Endodermal cell (in vitro differentiated cells): ENCODE measurements around the gene HAL. TPM values are rescaled to one million over a fixed set of nuclear protein-coding genes. Genes with fewer than 3 reads are reported as not detected.
A peak's percentile ranks its signal among the peaks of the same experiment; 100 is the strongest.

Source experiments
- DNase-seq: peaks from one replicate; pipeline ENCODE4 v3.0.0-alpha.2; 2017
- H3K27ac ChIP-seq: 2 replicates; pipeline ENCODE4 v1.5.1; 2013; ENCODE audit warnings: mild to moderate bottlenecking, low read depth, low read length, moderate library complexity
- H3K27me3 ChIP-seq: 2 replicates; pipeline ENCODE4 v1.6.1; 2013; ENCODE audit warnings: mild to moderate bottlenecking, low read length, moderate library complexity; ENCODE audit not compliant: insufficient read depth, control insufficient read depth, poor library complexity, severe bottlenecking
- H3K36me3 ChIP-seq: 2 replicates; pipeline ENCODE4 v1.7.0; 2013; ENCODE audit warnings: mild to moderate bottlenecking, low read length, moderate library complexity; ENCODE audit not compliant: control insufficient read depth, insufficient read depth
- H3K4me1 ChIP-seq: one replicate; pipeline ENCODE4 v1.7.0; 2013; ENCODE audit warnings: low read length; ENCODE audit not compliant: control insufficient read depth, insufficient read depth
- H3K4me3 ChIP-seq: 2 replicates; pipeline ENCODE4 v1.5.1; 2013; ENCODE audit warnings: mild to moderate bottlenecking, low read length, moderate library complexity
- H3K9ac ChIP-seq: 2 replicates; pipeline ENCODE4 v1.6.1; 2013; ENCODE audit warnings: mild to moderate bottlenecking, low read length, moderate library complexity; ENCODE audit not compliant: poor library complexity, severe bottlenecking; ENCODE audit errors: extremely low read depth
- H3K9me3 ChIP-seq: 2 replicates; pipeline ENCODE4 v1.6.1; 2013; ENCODE audit warnings: mild to moderate bottlenecking, low read length, moderate library complexity; ENCODE audit not compliant: control insufficient read depth
- H3K27ac Mint-ChIP-seq: 2 replicates; pipeline ENCODE4 v1.8.0; 2020; ENCODE audit warnings: mixed read lengths
- H3K27me3 Mint-ChIP-seq: 2 replicates; pipeline ENCODE4 v1.8.0; 2021; ENCODE audit warnings: mild to moderate bottlenecking, mixed read lengths; ENCODE audit not compliant: insufficient read depth
- H3K36me3 Mint-ChIP-seq: 2 replicates; pipeline ENCODE4 v1.8.0; 2020; ENCODE audit warnings: low read depth, mixed read lengths
- H3K4me1 Mint-ChIP-seq: 2 replicates; pipeline ENCODE4 v1.8.0; 2020; ENCODE audit warnings: mixed read lengths
- H3K4me3 Mint-ChIP-seq: 2 replicates; pipeline ENCODE4 v1.8.0; 2020; ENCODE audit warnings: mild to moderate bottlenecking, moderate library complexity, mixed read lengths
- H3K9me3 Mint-ChIP-seq: 2 replicates; pipeline ENCODE4 v1.8.0; 2020; ENCODE audit warnings: mild to moderate bottlenecking, mixed read lengths
- CTCF ChIP-seq: fragments of 200-600 bp; sonication (generic); conservative IDR thresholded peaks from 2 replicates; pipeline ENCODE4 v1.5.0; 2021; ENCODE audit warnings: antibody characterized with exemption, mild to moderate bottlenecking
- WGBS, 2 experiments: methylation state at CpG; one replicate each; pipeline versions ENCODE4 v1.1.5 to v1.1.7; 2013; ENCODE audit warnings: missing lambda C conversion rate in 2 of 2, mixed read lengths in 1 of 2; ENCODE audit not compliant: insufficient coverage in 1 of 2, insufficient read length in 1 of 2; 5-methylcytosine and 5-hydroxymethylcytosine counted together
- total RNA-seq, 2 donors: library from RNA; stranded (reverse); fragmentation: NEBNext Ultra II Directional in 1 of 2; extraction: Animal tissue kit (Norgen Biotek cat#: 25700) in 1 of 2; gene quantifications; 2 replicates in 1 of 2; 3 replicates in 1 of 2; pipeline ENCODE4 v1.2.1, GENCODE V29; 2021

HAL gene
- total RNA-seq, 2 donors from 2014 or later: 0.31 to 0.49 TPM

- Mint-ChIP-seq H3K27ac (no peak overlapping the region), H3K36me3 (no peaks in the 10 kb centered on the region), H3K27me3 (peaks cover 2% of the 10 kb centered on the region), H3K9me3 (no peaks in the 10 kb centered on the region), H3K4me1 (peaks cover 10% of the 10 kb centered on the region), H3K4me3 (no peak overlapping the region)
- 81 to 94% methylated on average over 3 to 5 of the region's 5 CpGs for WGBS, 2 experiments
- no peaks in the 10 kb centered on the region for H3K4me1 ChIP-seq
- H3K9me3 ChIP-seq: no peaks in the 10 kb centered on the region
- H3K36me3 ChIP-seq: no peaks in the 10 kb centered on the region
- no peak for TF ChIP-seq CTCF
- H3K9ac ChIP-seq: no peak overlapping the region
- no peak overlapping the region for H3K27ac ChIP-seq
- H3K27me3 ChIP-seq: peaks cover 4% of the 10 kb centered on the region
- no peak for DNase-seq
- H3K4me3 ChIP-seq: no peak overlapping the region
These were observed 17.8 kb downstream of the HAL start for GRCh38 chr12:95978351-95978750.

GRCh38 chr12:95977764-95978305 lies 18.3 kb downstream of the HAL start:
- Mint-ChIP-seq H3K4me3 (no peak overlapping the region), H3K36me3 (no peaks in the 10 kb centered on the region), H3K27me3 (peaks cover 2% of the 10 kb centered on the region), H3K9me3 (no peaks in the 10 kb centered on the region), H3K27ac (no peak overlapping the region), H3K4me1 (peaks cover 13% of the 10 kb centered on the region)
- TF ChIP-seq CTCF: no peak
- H3K27ac ChIP-seq: no peak overlapping the region
- H3K36me3 ChIP-seq: no peaks in the 10 kb centered on the region
- H3K4me3 ChIP-seq: no peak overlapping the region
- H3K9ac ChIP-seq: no peak overlapping the region
- H3K27me3 ChIP-seq: peaks cover 4% of the 10 kb centered on the region
- H3K4me1 ChIP-seq: no peaks in the 10 kb centered on the region
- no peak for DNase-seq
- 90 to 92% methylated on average over 11 of the region's 11 CpGs for WGBS, 2 experiments
- H3K9me3 ChIP-seq: no peaks in the 10 kb centered on the region

- Mint-ChIP-seq H3K36me3 (no peaks in the 10 kb centered on the region), H3K27me3 (peaks cover 2% of the 10 kb centered on the region), H3K9me3 (no peaks in the 10 kb centered on the region), H3K27ac (peak overlapping the region; percentile 58), H3K4me3 (no peak overlapping the region), H3K4me1 (peaks cover 13% of the 10 kb centered on the region)
- WGBS, 2 experiments: 92 to 94% methylated on average over 8 of the region's 8 CpGs
- Histone ChIP-seq H3K4me3 (no peak overlapping the region), H3K27me3 (peaks cover 4% of the 10 kb centered on the region), H3K36me3 (no peaks in the 10 kb centered on the region), H3K9ac (no peak overlapping the region), H3K4me1 (no peaks in the 10 kb centered on the region), H3K27ac (no peak overlapping the region), H3K9me3 (no peaks in the 10 kb centered on the region)
- DNase-seq: no peak
- TF ChIP-seq CTCF: no peak
These were observed 19.7 kb downstream of the HAL start for GRCh38 chr12:95976416-95976832.
